Measurements from ENCODE around the gene GPRC5D. TPM values are rescaled to one million over a fixed set of nuclear protein-coding genes. Genes with fewer than 3 reads are reported as not detected.

Gene GPRC5D
- total RNA-seq = not detected

- Mint-ChIP-seq H3K36me3 (no peaks in the 10 kb centered on the region), H3K4me1 (ENCODE audit: low read depth in 2 of 2) (no peaks in the 10 kb centered on the region), H3K27me3 (peaks cover 10 to 35% of the 10 kb centered on the region in 2 donors), H3K9me3 (no peaks in the 10 kb centered on the region), H3K4me3 (no peak within 1 kb of the TSS), H3K27ac (no peak within 1 kb of the TSS)
- ATAC-seq (no peak), DNase-seq (ENCODE audit: low spot score) (no peak)
Measured at GRCh38 chr12:12952036-12952435, at the start of gene GPRC5D. TSS of gene GPRC5D (minus strand) at chr12:12952170. CDS start at chr12:12950384, 1,786 bp downstream.

- Mint-ChIP-seq H3K36me3 (no peaks in the 10 kb centered on the region), H3K4me1 (ENCODE audit: low read depth in 2 of 2) (peaks cover 28 to 33% of the 10 kb centered on the region in 2 donors), H3K27me3 (peaks cover 8 to 12% of the 10 kb centered on the region in 2 donors), H3K9me3 (no peaks in the 10 kb centered on the region), H3K27ac (peak overlapping the region; percentile 64 to 66), H3K4me3 (peak overlapping the region; percentile 91)
- ATAC-seq (no peak), DNase-seq (ENCODE audit: low spot score) (no peak)
Measured at GRCh38 chr12:13001775-13002040, 49.7 kb upstream of the GPRC5D start.

- ATAC-seq = peak; percentile 2 to 41
- Mint-ChIP-seq H3K4me1 (ENCODE audit: low read depth in 2 of 2) (peaks cover 28 to 33% of the 10 kb centered on the region in 2 donors), H3K27ac (peak overlapping the region; percentile 64 to 71), H3K4me3 (peak overlapping the region; percentile 92), H3K36me3 (no peaks in the 10 kb centered on the region), H3K27me3 (peaks cover 8 to 12% of the 10 kb centered on the region in 2 donors), H3K9me3 (no peaks in the 10 kb centered on the region)
- DNase-seq (ENCODE audit: low spot score) = peak; percentile 69
Measured at GRCh38 chr12:13000925-13001774, 49.2 kb upstream of the GPRC5D start.

- Mint-ChIP-seq H3K9me3 (no peaks in the 10 kb centered on the region), H3K27ac (peak overlapping the region; percentile 62 to 71), H3K27me3 (peaks cover 8 to 11% of the 10 kb centered on the region in 2 donors), H3K4me1 (ENCODE audit: low read depth in 2 of 2) (peaks cover 28 to 33% of the 10 kb centered on the region in 2 donors), H3K36me3 (no peaks in the 10 kb centered on the region), H3K4me3 (peak overlapping the region; percentile 92)
- ATAC-seq = peak in 1 of 2 donors; percentile 50
- DNase-seq (ENCODE audit: low spot score) = no peak
Measured at GRCh38 chr12:13000616-13000924, 48.6 kb upstream of the GPRC5D start.

- H3K4me1 Mint-ChIP-seq (ENCODE audit: low read depth in 2 of 2) = peaks cover 28 to 33% of the 10 kb centered on the region in 2 donors
- ATAC-seq (peak; percentile 97), DNase-seq (ENCODE audit: low spot score) (peak; percentile 96)
- no peaks in the 10 kb centered on the region for H3K9me3 Mint-ChIP-seq
- H3K36me3 Mint-ChIP-seq = no peaks in the 10 kb centered on the region
- H3K27ac Mint-ChIP-seq = peak within 1 kb of the TSS; percentile 62 to 71
- H3K4me3 Mint-ChIP-seq = peak within 1 kb of the TSS; percentile 92
- peaks cover 7 to 10% of the 10 kb centered on the region in 2 donors for H3K27me3 Mint-ChIP-seq
Measured at GRCh38 chr12:12999959-13000615, 48.1 kb upstream of the GPRC5D start, which contains the start of gene HEBP1. TSS of gene HEBP1 (minus strand) at chr12:13000265. CDS start at chr12:13000114, 151 bp downstream.

- no peak for ATAC-seq
- peaks cover 28 to 33% of the 10 kb centered on the region in 2 donors for H3K4me1 Mint-ChIP-seq (ENCODE audit: low read depth in 2 of 2)
Measured at GRCh38 chr12:12999271-12999958, 47.4 kb upstream of the GPRC5D start.

GRCh38 chr12:12998248-12998647 lies 46.3 kb upstream of the GPRC5D start:
- Mint-ChIP-seq H3K4me1 (ENCODE audit: low read depth in 2 of 2) (peaks cover 37 to 38% of the 10 kb centered on the region in 2 donors), H3K9me3 (no peaks in the 10 kb centered on the region), H3K27me3 (peaks cover 0 to under 1% of the 10 kb centered on the region in 2 donors), H3K36me3 (no peaks in the 10 kb centered on the region), H3K4me3 (no peak overlapping the region), H3K27ac (no peak overlapping the region)
- DNase-seq (ENCODE audit: low spot score) (no peak), ATAC-seq (no peak)

More at GRCh38 chr12:12999271-12999958, 47.4 kb upstream of the GPRC5D start:
- H3K27ac Mint-ChIP-seq = no peak overlapping the region
- H3K36me3 Mint-ChIP-seq = no peaks in the 10 kb centered on the region
- H3K27me3 Mint-ChIP-seq = peaks cover under 1 to 6% of the 10 kb centered on the region in 2 donors
- no peak for DNase-seq (ENCODE audit: low spot score)
- H3K4me3 Mint-ChIP-seq = peak overlapping the region; percentile 92
- no peaks in the 10 kb centered on the region for H3K9me3 Mint-ChIP-seq

GRCh38 chr12:12997734-12998133 lies 45.8 kb upstream of the GPRC5D start:
- H3K4me1 Mint-ChIP-seq (ENCODE audit: low read depth in 2 of 2) = peaks cover 42 to 43% of the 10 kb centered on the region in 2 donors
- no peak overlapping the region for H3K4me3 Mint-ChIP-seq
- no peaks in the 10 kb centered on the region for H3K9me3 Mint-ChIP-seq
- no peak for ATAC-seq
- DNase-seq (ENCODE audit: low spot score) = no peak
- H3K36me3 Mint-ChIP-seq = no peaks in the 10 kb centered on the region
- H3K27ac Mint-ChIP-seq = no peak overlapping the region
- no peaks in the 10 kb centered on the region for H3K27me3 Mint-ChIP-seq

GRCh38 chr12:12997156-12997555 lies 45.2 kb upstream of the GPRC5D start:
- ATAC-seq (no peak), DNase-seq (ENCODE audit: low spot score) (no peak)
- H3K27ac Mint-ChIP-seq = no peak overlapping the region
- H3K4me1 Mint-ChIP-seq (ENCODE audit: low read depth in 2 of 2) = peaks cover 44 to 46% of the 10 kb centered on the region in 2 donors
- no peaks in the 10 kb centered on the region for H3K36me3 Mint-ChIP-seq
- no peaks in the 10 kb centered on the region for H3K9me3 Mint-ChIP-seq
- no peaks in the 10 kb centered on the region for H3K27me3 Mint-ChIP-seq
- H3K4me3 Mint-ChIP-seq = no peak overlapping the region

- no peaks in the 10 kb centered on the region for H3K9me3 Mint-ChIP-seq
- no peaks in the 10 kb centered on the region for H3K36me3 Mint-ChIP-seq
- H3K27ac Mint-ChIP-seq = no peak overlapping the region
- H3K4me1 Mint-ChIP-seq (ENCODE audit: low read depth in 2 of 2) = peaks cover 38 to 42% of the 10 kb centered on the region in 2 donors
- no peak overlapping the region for H3K4me3 Mint-ChIP-seq
- H3K27me3 Mint-ChIP-seq = no peaks in the 10 kb centered on the region
- ATAC-seq (no peak), DNase-seq (ENCODE audit: low spot score) (no peak)
Measured at GRCh38 chr12:12996209-12996608, 44.2 kb upstream of the GPRC5D start.

GRCh38 chr12:12995088-12995487 lies 43.1 kb upstream of the GPRC5D start:
- Mint-ChIP-seq H3K4me3 (no peak overlapping the region), H3K9me3 (no peaks in the 10 kb centered on the region), H3K27me3 (no peaks in the 10 kb centered on the region), H3K4me1 (ENCODE audit: low read depth in 2 of 2) (peaks cover 31 to 38% of the 10 kb centered on the region in 2 donors), H3K36me3 (no peaks in the 10 kb centered on the region), H3K27ac (no peak overlapping the region)
- ATAC-seq (no peak), DNase-seq (ENCODE audit: low spot score) (no peak)

GRCh38 chr12:12993367-12993766 lies 41.4 kb upstream of the GPRC5D start:
- H3K4me1 Mint-ChIP-seq (ENCODE audit: low read depth in 2 of 2) = peaks cover 18 to 31% of the 10 kb centered on the region in 2 donors
- H3K36me3 Mint-ChIP-seq = no peaks in the 10 kb centered on the region
- H3K27me3 Mint-ChIP-seq = no peaks in the 10 kb centered on the region
- H3K9me3 Mint-ChIP-seq = no peaks in the 10 kb centered on the region
- peak overlapping the region; percentile 67 for H3K4me3 Mint-ChIP-seq
- peak overlapping the region; percentile 70 to 81 for H3K27ac Mint-ChIP-seq
- DNase-seq (ENCODE audit: low spot score) = no peak
- ATAC-seq = no peak

GRCh38 chr12:12992418-12993130 lies 40.6 kb upstream of the GPRC5D start:
- Mint-ChIP-seq H3K9me3 (no peaks in the 10 kb centered on the region), H3K27me3 (no peaks in the 10 kb centered on the region), H3K36me3 (peaks cover 2% of the 10 kb centered on the region), H3K4me3 (peak overlapping the region; percentile 67), H3K27ac (peak overlapping the region; percentile 70 to 81), H3K4me1 (ENCODE audit: low read depth in 2 of 2) (peaks cover 14 to 26% of the 10 kb centered on the region in 2 donors)
- ATAC-seq (peak; percentile 67 to 74), DNase-seq (ENCODE audit: low spot score) (no peak)

All from natural killer cell treated with Interleukin-12 subunit alpha and Interleukin-12 subunit beta and Interleukin-15 and Interleukin-18, amount 100 ng/mL, for 72 hours (primary cell).